Loucy (cell line): Measurements from ENCODE around the gene TSHZ2.

Source experiments
- H2AFZ ChIP-seq: fragments of 200-600 bp; sonication (generic); 2 replicates; pipeline ENCODE4 v1.6.0; 2016; ENCODE audit warnings: antibody characterized with exemption, mild to moderate bottlenecking, low read length, moderate library complexity
- H3F3A ChIP-seq: fragments of 200-600 bp; 2 replicates; pipeline ENCODE4 v1.6.0; 2016; ENCODE audit warnings: antibody characterized with exemption, low read depth, mild to moderate bottlenecking
- H3K27me3 ChIP-seq: fragments of 200-600 bp; sonication (generic); 2 replicates; pipeline ENCODE4 v1.6.1; 2014; ENCODE audit warnings: low read length, mild to moderate bottlenecking; ENCODE audit not compliant: insufficient read depth, poor library complexity, severe bottlenecking
- H3K36me3 ChIP-seq: fragments of 200-600 bp; sonication (generic); 2 replicates; pipeline ENCODE4 v1.6.1; 2016; ENCODE audit warnings: low read length; ENCODE audit not compliant: insufficient read depth
- H3K4me1 ChIP-seq: fragments of 200-600 bp; sonication (generic); 2 replicates; pipeline ENCODE4 v1.5.1; 2014; ENCODE audit warnings: low read length, mild to moderate bottlenecking; ENCODE audit not compliant: insufficient read depth, poor library complexity, severe bottlenecking
- H3K4me2 ChIP-seq: fragments of 200-600 bp; sonication (generic); 2 replicates; pipeline ENCODE4 v1.6.0; 2014; ENCODE audit warnings: antibody characterized with exemption, low read length, low read depth, mild to moderate bottlenecking; ENCODE audit not compliant: poor library complexity, severe bottlenecking
- H3K4me3 ChIP-seq: fragments of 200-600 bp; sonication (generic); 2 replicates; pipeline ENCODE4 v1.5.1; 2014; ENCODE audit warnings: low read length, mild to moderate bottlenecking, mixed read lengths; ENCODE audit not compliant: poor library complexity, severe bottlenecking
- H3K79me2 ChIP-seq: fragments of 200-600 bp; sonication (generic); 2 replicates; pipeline ENCODE4 v1.6.1; 2014; ENCODE audit warnings: low read length; ENCODE audit not compliant: insufficient read depth
- H3K9ac ChIP-seq: fragments of 200-600 bp; sonication (generic); 2 replicates; pipeline ENCODE4 v1.6.0; 2014; ENCODE audit warnings: mild to moderate bottlenecking, low read depth, low read length, moderate library complexity; ENCODE audit not compliant: poor library complexity, severe bottlenecking
- H3K9me2 ChIP-seq: fragments of 200-600 bp; sonication (generic); replicated peaks from 2 replicates; pipeline ENCODE4 v1.6.1; 2016; ENCODE audit warnings: low read depth, low read length, mixed read lengths
- H3K9me3 ChIP-seq: fragments of 200-600 bp; sonication (generic); 2 replicates; pipeline ENCODE4 v1.6.1; 2014; ENCODE audit warnings: mild to moderate bottlenecking, antibody characterized with exemption, low read length, low read depth; ENCODE audit not compliant: insufficient read depth
- H4K20me1 ChIP-seq: fragments of 200-600 bp; sonication (generic); 2 replicates; pipeline ENCODE4 v1.6.0; 2014; ENCODE audit warnings: antibody characterized with exemption, low read length, mild to moderate bottlenecking; ENCODE audit not compliant: insufficient read depth, poor library complexity, severe bottlenecking
- CTCF ChIP-seq: fragments of 200-600 bp; sonication (generic); conservative IDR thresholded peaks from 2 replicates; pipeline ENCODE4 v1.5.1; 2014; ENCODE audit warnings: mild to moderate bottlenecking, antibody characterized with exemption, low read length
- EZH2phosphoT487 ChIP-seq: fragments of 200-600 bp; IDR thresholded peaks from 2 replicates; pipeline ENCODE4 v1.6.1; 2018; ENCODE audit warnings: antibody characterized with exemption, mild to moderate bottlenecking, moderate library complexity, borderline replicate concordance

The TSHZ2 gene

GRCh38 chr20:53445321-53445731, 473.2 kb downstream of the TSHZ2 start:
- Histone ChIP-seq H3K9me3 (peaks cover 5% of the 10 kb centered on the region; the same call in 1 of the 2 replicates), H3F3A (no peaks in the 10 kb centered on the region), H3K9me2 (no peaks in the 10 kb centered on the region), H3K36me3 (no peaks in the 10 kb centered on the region), H3K4me2 (no peak overlapping the region), H3K27me3 (no peaks in the 10 kb centered on the region), H2AFZ (no peak overlapping the region), H3K4me3 (no peak overlapping the region), H4K20me1 (no peaks in the 10 kb centered on the region), H3K4me1 (no peaks in the 10 kb centered on the region), H3K79me2 (no peaks in the 10 kb centered on the region), H3K9ac (no peak overlapping the region)
- TF ChIP-seq EZH2phosphoT487 (no peak), CTCF (no peak)

DNA sequence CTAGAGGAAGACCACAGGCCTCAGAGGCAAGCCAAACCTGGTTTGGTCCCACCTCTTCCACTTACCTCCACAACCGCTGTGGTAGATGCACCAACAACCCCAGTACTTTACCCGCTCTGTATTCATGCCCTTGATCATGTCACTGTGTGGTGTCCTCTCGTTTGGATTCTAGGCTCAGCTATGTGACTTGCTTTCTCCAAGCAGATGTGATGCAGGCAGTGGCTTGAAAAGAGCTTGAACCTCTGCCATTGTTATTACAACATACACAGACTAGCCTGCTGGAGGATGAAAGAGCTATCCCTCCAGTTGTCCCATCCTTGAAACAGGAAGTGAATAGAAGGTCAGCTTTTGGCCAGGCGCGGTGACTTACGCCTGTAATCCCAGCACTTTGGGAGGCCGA, 473.8 kb downstream of the TSHZ2 start:
- no peaks in the 10 kb centered on the region for H3K9me2 ChIP-seq
- H3K9ac ChIP-seq, result no peak overlapping the region
- H3K36me3 ChIP-seq, result no peaks in the 10 kb centered on the region
- no peaks in the 10 kb centered on the region for H3K27me3 ChIP-seq
- H3K79me2 ChIP-seq, result no peaks in the 10 kb centered on the region
- H3K4me3 ChIP-seq, result no peak overlapping the region
- no peaks in the 10 kb centered on the region for H4K20me1 ChIP-seq
- H2AFZ ChIP-seq, result no peak overlapping the region
- H3K9me3 ChIP-seq, result peaks cover 5% of the 10 kb centered on the region; the same call in 1 of the 2 replicates
- no peaks in the 10 kb centered on the region for H3K4me1 ChIP-seq
- no peak overlapping the region for H3K4me2 ChIP-seq
- no peak for TF ChIP-seq CTCF
- no peak for TF ChIP-seq EZH2phosphoT487
- H3F3A ChIP-seq, result no peaks in the 10 kb centered on the region

DNA sequence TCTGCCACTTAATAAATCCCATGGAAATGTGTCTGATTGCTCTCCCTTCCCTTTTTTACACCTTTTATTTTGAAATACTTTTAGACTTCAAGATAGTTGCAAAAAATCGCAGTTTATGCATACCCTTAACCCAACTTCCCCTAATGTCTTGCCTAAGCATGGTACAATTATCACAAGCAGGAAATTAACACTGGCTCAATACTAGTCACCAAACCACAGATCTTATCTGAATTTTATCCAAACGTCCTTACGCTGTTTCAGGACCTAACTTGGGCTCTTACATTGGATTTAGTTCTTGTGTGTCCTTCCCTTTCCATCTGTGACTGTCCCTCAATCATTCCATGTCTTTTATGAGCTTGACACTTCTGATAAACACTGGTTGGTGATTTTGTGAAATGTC, 475.2 kb downstream of the TSHZ2 start:
- H3K79me2 ChIP-seq, result no peaks in the 10 kb centered on the region
- peaks cover 5% of the 10 kb centered on the region; the same call in 1 of the 2 replicates for H3K9me3 ChIP-seq
- H3K4me3 ChIP-seq, result no peak overlapping the region
- H3K27me3 ChIP-seq, result no peaks in the 10 kb centered on the region
- no peaks in the 10 kb centered on the region for H3K4me1 ChIP-seq
- H2AFZ ChIP-seq, result no peak overlapping the region
- no peaks in the 10 kb centered on the region for H4K20me1 ChIP-seq
- H3K9ac ChIP-seq, result no peak overlapping the region
- H3K9me2 ChIP-seq, result no peaks in the 10 kb centered on the region
- H3F3A ChIP-seq, result no peaks in the 10 kb centered on the region
- TF ChIP-seq CTCF, result no peak
- no peak overlapping the region for H3K4me2 ChIP-seq
- no peaks in the 10 kb centered on the region for H3K36me3 ChIP-seq
